ENCODE measurements around the gene GTF3C5. TPM values are rescaled to one million over a fixed set of nuclear protein-coding genes. Genes with fewer than 3 reads are reported as not detected.

GTF3C5 gene
- total and polyA plus RNA-seq, 10 of the 15 experiments (the other 5 are each of a cell fraction or from before 2014, with no cell fraction given) = 2.2 to 81.1 (median 68.7) TPM

GRCh38 chr9:133029994-133030316 lies 842 bp upstream of the GTF3C5 start:
- ChIA-PET SMC1A (ENCODE audit: uncharacterized antibody, unreplicated experiment) (interaction anchor here (0.6 to 6.9 kb wide), 4 partner anchors 6 to 678 kb away, joined by 3 to 31 read pairs (median 4); no protein-coding TSS in a partner anchor), RAD21 (ENCODE audit: unreplicated experiment) (interaction anchor here (0.9 to 2.2 kb wide), 9 partner anchors 8 to 122 kb away, joined by 3 to 18 read pairs (median 4); partner anchors contain the start of gene TSC1), CTCF (interaction anchor here (0.6 to 5.1 kb wide), 9 partner anchors 7 to 456 kb away, joined by 3 to 52 read pairs (median 4); no protein-coding TSS in a partner anchor), POLR2A (interaction anchor here (0.6 to 2.2 kb wide), 7 partner anchors 8 to 448 kb away, joined by 3 to 17 read pairs (median 3); partner anchors contain the start of gene ADAMTS13)
- Histone ChIP-seq H3K4me1 (ENCODE audit: control insufficient read depth, insufficient read depth, low read length) (peaks cover 13% of the 10 kb centered on the region), H3K36me3 (ENCODE audit: control insufficient read depth in 2 of 2, insufficient read depth in 2 of 2, low read length in 1 of 2) (peaks cover 0 to 2% of the 10 kb centered on the region in 2 experiments; a peak in 1 of 4 replicates), H3K27me3 (replicated peaks in 1 of 2; ENCODE audit: control insufficient read depth in 2 of 2, insufficient read depth in 2 of 2, low read length in 1 of 2) (no peaks in the 10 kb centered on the region), H2AFZ (ENCODE audit: control insufficient read depth, low read depth, low read length) (peak overlapping the region; percentile 72), H3K9ac (ENCODE audit: control insufficient read depth, insufficient read depth, low read length) (peak overlapping the region; percentile 92), H3K79me2 (ENCODE audit: control insufficient read depth, insufficient read depth, low read length) (peaks cover 46% of the 10 kb centered on the region), H3K4me2 (ENCODE audit: control insufficient read depth, insufficient read depth) (peak overlapping the region; percentile 56; the same call in 1 of the 2 replicates), H3K4me3 (peak overlapping the region; percentile 63), H3K9me3 (replicated peaks; ENCODE audit: control insufficient read depth, insufficient read depth, low read length) (no peaks in the 10 kb centered on the region; the same call in 2 of the 3 replicates), H4K20me1 (ENCODE audit: control insufficient read depth, insufficient read depth) (no peaks in the 10 kb centered on the region), H3K27ac (ENCODE audit: control insufficient read depth, insufficient read depth) (peak overlapping the region; percentile 91)
- DNase-seq (ENCODE audit: low read depth, low spot score) (no peak), FAIRE-seq (no peak), ATAC-seq (peak; percentile 36)
- WGBS (ENCODE audit: insufficient coverage, insufficient replicate concordance, low lambda C conversion rate, missing lambda C conversion rate) = 1% methylated on average over 26 of the region's 28 CpGs
- BruUV-seq (replicated peaks) = TSS peak; percentile 99
- intact Hi-C loops (cut with micrococcal nuclease; ENCODE audit: unreplicated experiment) (loop anchor here (10.0 kb wide), 1 partner anchor 455 kb away; no protein-coding TSS in a partner anchor), in situ Hi-C loops (cut with MboI) (no loop called here)
- TF ChIP-seq GATAD2B (conservative IDR thresholded peaks at IDR 0.05; ENCODE audit: low read depth) (0 out of 2 replicates have a peak, but pooled peaks have one; percentile 35), NKRF (conservative IDR thresholded peaks at IDR 0.05) (peak; percentile 72), ZBTB4 (CRISPR knock-in tag; IDR thresholded peaks at IDR 0.05) (no peak), SRF (IDR thresholded peaks at IDR 0.05; ENCODE audit: low read depth in 2 of 2, low read length in 2 of 2) (no peak), ZNF384 (IDR thresholded peaks at IDR 0.05; ENCODE audit: borderline replicate concordance, low read depth, low read length) (no peak), SMARCA5 (IDR thresholded peaks at IDR 0.05) (0 out of 2 replicates have a peak, but pooled peaks have one; percentile 48), TAF1 (IDR thresholded peaks at IDR 0.05; ENCODE audit: borderline replicate concordance, low read depth, low read length) (no peak; the same call in 1 of the 2 replicates), HCFC1 (IDR thresholded peaks at IDR 0.05; ENCODE audit: low read length) (no peak), ELK1 (IDR thresholded peaks at IDR 0.05; ENCODE audit: low read depth, low read length) (no peak), TCF12 (IDR thresholded peaks at IDR 0.05; ENCODE audit: low read depth, low read length) (no peak), POU2F2 (IDR thresholded peaks at IDR 0.05; ENCODE audit: borderline replicate concordance, low read depth, low read length) (no peak), MXI1 (IDR thresholded peaks at IDR 0.05; ENCODE audit: low read depth, low read length) (no peak), MEF2A (IDR thresholded peaks at IDR 0.05; ENCODE audit: insufficient read depth, low read depth, low read length) (no peak), BHLHE40 (IDR thresholded peaks at IDR 0.05; ENCODE audit: borderline replicate concordance in 1 of 2, low read depth in 2 of 2, low read length in 1 of 2) (0 out of 4 replicates have a peak, but pooled peaks of 1 of the 2 experiments have one; percentile 11), BMI1 (IDR thresholded peaks at IDR 0.05; ENCODE audit: borderline replicate concordance) (no peak)
